NCI-H748 (cell line): ENCODE measurements around the gene KCNQ1OT1.

ENCODE experiments used
- DNase-seq: peaks from one replicate; lab custom pipeline; 2025; ENCODE audit not compliant: unreplicated experiment; lab: John Stamatoyannopoulos, UW

Gene KCNQ1OT1

GRCh38 chr11:2721210-2721916, 21.6 kb upstream of the KCNQ1OT1 start:
- peak; percentile 15 for DNase-seq

- DNase-seq = no peak
Observed at GRCh38 chr11:2719831-2720590, 20.2 kb upstream of the KCNQ1OT1 start.

GRCh38 chr11:2718817-2719438, 19.1 kb upstream of the KCNQ1OT1 start:
- DNase-seq = no peak

GRCh38 chr11:2717561-2718325, 17.9 kb upstream of the KCNQ1OT1 start:
- DNase-seq = no peak

- DNase-seq = no peak
Observed at GRCh38 chr11:2716376-2717095, 16.7 kb upstream of the KCNQ1OT1 start.

GRCh38 chr11:2715716-2716350, 16.0 kb upstream of the KCNQ1OT1 start:
- no peak for DNase-seq

- no peak for DNase-seq
Observed at GRCh38 chr11:2714871-2715270, 15.1 kb upstream of the KCNQ1OT1 start.

GRCh38 chr11:2714463-2714800, 14.6 kb upstream of the KCNQ1OT1 start:
- no peak for DNase-seq

GRCh38 chr11:2713661-2714462, 14.1 kb upstream of the KCNQ1OT1 start:
- DNase-seq = no peak

- DNase-seq = no peak
Observed at GRCh38 chr11:2713094-2713493, 13.3 kb upstream of the KCNQ1OT1 start.

- no peak for DNase-seq
Observed at GRCh38 chr11:2711161-2711560, 11.4 kb upstream of the KCNQ1OT1 start.

GRCh38 chr11:2709429-2709828, 9.6 kb upstream of the KCNQ1OT1 start:
- no peak for DNase-seq

- no peak for DNase-seq
Observed at GRCh38 chr11:2708757-2709281, 9.0 kb upstream of the KCNQ1OT1 start.

- no peak for DNase-seq
Observed at GRCh38 chr11:2708151-2708581, 8.4 kb upstream of the KCNQ1OT1 start.

GRCh38 chr11:2707736-2708135, 7.9 kb upstream of the KCNQ1OT1 start:
- DNase-seq = no peak

GRCh38 chr11:2706321-2706720, 6.5 kb upstream of the KCNQ1OT1 start:
- DNase-seq = no peak

GRCh38 chr11:2704896-2705606, 5.3 kb upstream of the KCNQ1OT1 start:
- no peak for DNase-seq

GRCh38 chr11:2704356-2704755, 4.6 kb upstream of the KCNQ1OT1 start:
- no peak for DNase-seq
